RWPE2 (cell line): ENCODE data around the gene NUP85.
A peak's percentile ranks its signal among the peaks of the same experiment; 100 is the strongest.

Experiments
- ATAC-seq: fragments of 200-7000 bp; cut with Tn5 transposase; 3 replicates; pipeline ENCODE4 v1.9.1; 2021; ENCODE audit warnings: low read depth
- DNase-seq: peaks from one replicate; pipeline ENCODE4 v3.0.0-alpha.2; 2020; ENCODE audit warnings: low spot score
- H3K27ac ChIP-seq: fragments of 450-650 bp; 2 replicates; pipeline ENCODE4 v1.5.1; 2017; ENCODE audit warnings: mild to moderate bottlenecking; ENCODE audit not compliant: poor library complexity, severe bottlenecking
- H3K27me3 ChIP-seq: fragments of 250-450 bp; sonication (Bioruptor Pico); 2 replicates; pipeline ENCODE4 v1.5.1; 2021; ENCODE audit warnings: mild to moderate bottlenecking, moderate library complexity; ENCODE audit not compliant: insufficient read depth, poor library complexity, severe bottlenecking
- H3K36me3 ChIP-seq: fragments of 250-450 bp; sonication (Bioruptor Pico); 2 replicates; pipeline ENCODE4 v1.5.1; 2020; ENCODE audit warnings: low read depth, mild to moderate bottlenecking, moderate library complexity
- H3K4me1 ChIP-seq: fragments of 250-450 bp; sonication (Bioruptor Pico); 2 replicates; pipeline ENCODE4 v1.5.1; 2021; ENCODE audit warnings: mild to moderate bottlenecking, moderate library complexity; ENCODE audit not compliant: insufficient read depth, poor library complexity, severe bottlenecking
- H3K4me3 ChIP-seq: fragments of 250-450 bp; sonication (Bioruptor Pico); 2 replicates; pipeline ENCODE4 v1.5.1; 2021; ENCODE audit warnings: mild to moderate bottlenecking, moderate library complexity; ENCODE audit not compliant: severe bottlenecking
- H3K9me3 ChIP-seq: fragments of 250-450 bp; sonication (Bioruptor Pico); 2 replicates; pipeline ENCODE4 v1.5.1; 2021; ENCODE audit warnings: mild to moderate bottlenecking, moderate library complexity; ENCODE audit not compliant: severe bottlenecking
- TF ChIP-seq, protein P1 (sequence below): fragments of 450-650 bp; IDR thresholded peaks from one replicate; pipeline ENCODE4 v1.5.1; 2017; ENCODE audit warnings: mild to moderate bottlenecking, moderate library complexity; ENCODE audit not compliant: poor library complexity, severe bottlenecking

The NUP85 gene

DNA sequence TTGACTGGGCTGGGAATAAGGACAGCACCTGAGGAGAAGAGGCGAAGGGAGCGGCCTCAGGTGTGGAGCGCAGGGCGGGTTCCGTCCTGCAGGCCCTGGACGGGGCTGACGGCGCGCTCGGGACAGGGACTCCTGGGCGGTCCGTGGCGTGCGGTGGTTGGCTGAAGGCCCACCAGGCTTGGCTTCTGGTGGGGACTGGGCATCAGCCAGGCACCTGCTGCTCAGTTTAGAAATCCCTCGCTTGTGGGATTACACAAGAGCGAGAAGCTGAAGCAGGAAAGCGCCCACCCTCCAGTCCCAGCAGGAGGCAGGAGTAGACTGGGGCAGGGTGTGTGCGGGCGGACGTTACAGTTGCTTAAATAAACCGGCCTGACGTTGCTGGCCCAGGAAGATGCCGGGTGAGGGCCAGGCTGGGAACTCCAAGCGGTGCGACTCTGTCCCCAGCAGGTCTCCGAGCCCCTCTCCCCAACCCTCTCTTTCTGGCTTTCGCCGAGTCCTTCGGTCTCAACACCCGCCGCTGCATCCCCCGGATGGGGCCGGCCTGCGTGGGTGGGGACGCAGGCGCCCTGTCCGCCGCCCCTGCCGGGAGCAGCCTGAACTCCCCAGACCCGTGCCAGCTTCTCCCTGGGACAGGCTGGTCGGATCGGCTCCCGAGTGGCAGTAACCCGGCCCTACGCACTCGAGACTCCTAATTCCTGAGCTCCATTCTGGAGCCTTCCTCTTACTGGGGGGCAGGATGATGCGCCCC lies 64.9 kb downstream of the NUP85 start:
- peaks cover 21% of the 10 kb centered on the region for H3K36me3 ChIP-seq
- H3K27ac ChIP-seq = peak overlapping the region; percentile 62
- H3K9me3 ChIP-seq = no peaks in the 10 kb centered on the region
- TF ChIP-seq, protein P1, sequence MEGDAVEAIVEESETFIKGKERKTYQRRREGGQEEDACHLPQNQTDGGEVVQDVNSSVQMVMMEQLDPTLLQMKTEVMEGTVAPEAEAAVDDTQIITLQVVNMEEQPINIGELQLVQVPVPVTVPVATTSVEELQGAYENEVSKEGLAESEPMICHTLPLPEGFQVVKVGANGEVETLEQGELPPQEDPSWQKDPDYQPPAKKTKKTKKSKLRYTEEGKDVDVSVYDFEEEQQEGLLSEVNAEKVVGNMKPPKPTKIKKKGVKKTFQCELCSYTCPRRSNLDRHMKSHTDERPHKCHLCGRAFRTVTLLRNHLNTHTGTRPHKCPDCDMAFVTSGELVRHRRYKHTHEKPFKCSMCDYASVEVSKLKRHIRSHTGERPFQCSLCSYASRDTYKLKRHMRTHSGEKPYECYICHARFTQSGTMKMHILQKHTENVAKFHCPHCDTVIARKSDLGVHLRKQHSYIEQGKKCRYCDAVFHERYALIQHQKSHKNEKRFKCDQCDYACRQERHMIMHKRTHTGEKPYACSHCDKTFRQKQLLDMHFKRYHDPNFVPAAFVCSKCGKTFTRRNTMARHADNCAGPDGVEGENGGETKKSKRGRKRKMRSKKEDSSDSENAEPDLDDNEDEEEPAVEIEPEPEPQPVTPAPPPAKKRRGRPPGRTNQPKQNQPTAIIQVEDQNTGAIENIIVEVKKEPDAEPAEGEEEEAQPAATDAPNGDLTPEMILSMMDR = no peak
- peak; percentile 81 for DNase-seq
- H3K4me3 ChIP-seq = peak overlapping the region; percentile 96
- H3K27me3 ChIP-seq = no peaks in the 10 kb centered on the region
- peak; percentile 62 for ATAC-seq
- H3K4me1 ChIP-seq = peaks cover 3% of the 10 kb centered on the region

DNA sequence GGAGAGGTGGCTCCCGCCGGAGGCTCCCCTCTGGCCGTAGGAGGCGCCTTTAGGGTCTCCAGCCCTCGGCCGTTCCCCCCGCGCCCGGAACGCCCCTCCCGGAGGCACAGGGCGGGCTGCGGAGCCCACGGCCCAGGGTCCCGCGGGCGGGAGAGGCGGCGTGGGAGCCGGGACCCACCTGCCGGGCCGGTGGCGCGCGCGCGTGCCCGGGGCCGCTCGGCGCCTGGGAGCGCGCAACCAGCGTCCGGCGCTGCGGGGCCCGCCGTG lies 65.4 kb downstream of the NUP85 start, which contains the start of gene MIF4GD:
TSS of gene MIF4GD (minus strand) at position 266 of the 267 bp plus-strand sequence. CDS start 1,036 bp downstream, outside the sequence.
- peaks cover 15% of the 10 kb centered on the region for H3K36me3 ChIP-seq
- H3K4me1 ChIP-seq = peaks cover 3% of the 10 kb centered on the region
- no peaks in the 10 kb centered on the region for H3K9me3 ChIP-seq
- peak within 1 kb of the TSS; percentile 62 for H3K27ac ChIP-seq
- ATAC-seq (no peak), DNase-seq (no peak)
- TF ChIP-seq, protein P1 = no peak
- H3K27me3 ChIP-seq = no peaks in the 10 kb centered on the region
- H3K4me3 ChIP-seq = peak within 1 kb of the TSS; percentile 96

DNA sequence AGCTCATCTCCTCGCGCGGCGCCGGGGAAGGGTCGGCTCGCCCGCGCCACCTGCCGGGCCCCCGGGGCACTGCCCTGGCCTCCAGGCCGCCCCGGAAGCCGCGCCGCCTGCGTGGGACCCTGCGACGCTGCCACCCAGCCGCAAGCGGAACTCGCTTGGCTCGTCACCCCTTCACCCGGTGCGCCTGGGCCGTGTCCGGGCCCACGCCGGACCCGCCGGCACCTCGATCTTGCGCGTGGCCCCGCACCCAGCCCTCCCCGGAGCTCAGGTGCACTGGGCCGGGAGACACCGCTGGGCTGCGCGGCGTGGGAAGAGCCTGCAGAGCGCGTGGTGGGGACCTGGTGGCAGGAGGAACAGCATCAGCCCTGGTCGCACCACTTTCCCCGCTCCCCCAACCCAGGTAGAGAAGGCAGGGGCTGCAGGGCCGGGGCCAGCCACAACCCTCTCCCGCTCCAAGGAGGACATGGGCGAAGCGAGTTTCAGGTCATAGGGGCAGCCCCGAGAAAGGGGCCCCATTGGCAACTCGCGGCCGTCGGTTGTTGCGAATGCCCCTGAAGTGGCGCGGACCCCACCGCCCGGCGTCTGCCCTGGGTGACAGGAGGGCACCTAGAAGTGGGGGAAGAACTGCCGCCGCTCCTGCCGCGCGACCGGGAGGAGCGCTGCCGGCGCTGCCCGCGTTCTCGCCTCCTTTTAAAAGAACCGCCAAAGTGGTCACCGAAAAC lies 65.9 kb downstream of the NUP85 start:
- H3K36me3 ChIP-seq = peaks cover 10% of the 10 kb centered on the region

DNA sequence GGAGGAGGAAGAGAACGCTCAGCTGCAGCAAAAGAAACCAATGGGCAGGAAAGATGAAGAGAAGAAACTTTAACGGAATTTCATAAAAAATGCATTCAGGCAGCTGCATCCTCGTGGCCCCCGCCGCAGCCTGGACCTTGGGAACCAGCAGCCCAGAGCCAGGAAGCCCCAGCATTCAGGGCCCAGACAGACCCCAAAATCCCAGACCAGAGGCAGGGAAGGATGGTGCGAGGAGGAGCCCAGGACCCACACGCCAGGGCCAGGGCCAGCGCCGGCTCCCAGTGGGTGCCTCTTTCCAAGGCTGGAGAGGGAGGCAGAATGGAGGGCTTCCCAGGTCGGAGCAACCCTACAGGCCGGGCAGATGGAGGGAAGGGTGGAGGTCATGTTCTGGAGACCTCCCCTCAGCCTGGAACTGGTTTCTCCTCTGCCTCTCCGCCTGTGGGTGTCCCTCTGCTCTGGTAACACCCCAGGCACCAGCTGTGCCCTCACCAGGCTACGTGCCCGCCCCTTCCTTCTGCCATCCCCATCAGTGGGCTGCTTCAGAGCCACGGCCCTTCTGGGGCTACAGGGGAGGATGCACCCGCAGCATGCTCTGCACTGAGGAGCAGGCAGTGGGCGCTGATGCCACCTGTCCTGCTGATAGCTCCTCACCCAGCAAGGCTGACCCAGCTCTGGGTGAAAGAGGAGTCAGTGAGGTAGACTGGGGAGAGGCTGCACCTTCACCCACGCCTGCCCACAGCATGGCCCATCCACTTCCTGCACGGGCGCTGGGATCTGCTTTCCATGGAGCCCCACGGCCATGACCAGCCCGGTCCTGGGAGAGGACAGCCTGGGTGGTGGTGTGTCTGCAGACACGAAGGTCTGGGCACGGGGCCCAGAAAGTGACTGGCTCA lies 66.7 kb downstream of the NUP85 start:
- no peak for ATAC-seq
- no peak for DNase-seq
- Histone ChIP-seq H3K36me3 (peaks cover 10% of the 10 kb centered on the region), H3K4me1 (peaks cover 3% of the 10 kb centered on the region), H3K4me3 (peak overlapping the region; percentile 96), H3K9me3 (no peaks in the 10 kb centered on the region), H3K27ac (peak overlapping the region; percentile 62), H3K27me3 (no peaks in the 10 kb centered on the region)
- TF ChIP-seq, protein P1 = no peak

More for the DNA sequence above, 65.9 kb downstream of the NUP85 start:
- TF ChIP-seq, protein P1 = peak; percentile 93
- DNase-seq (no peak), ATAC-seq (peak; percentile 37)
- Histone ChIP-seq H3K4me3 (peak overlapping the region; percentile 96), H3K27ac (peak overlapping the region; percentile 62), H3K9me3 (no peaks in the 10 kb centered on the region), H3K27me3 (no peaks in the 10 kb centered on the region), H3K4me1 (peaks cover 3% of the 10 kb centered on the region)
